K562 (cell line): ENCODE measurements around the gene XYLB. TPM values are rescaled to one million over a fixed set of nuclear protein-coding genes. Genes with fewer than 3 reads are reported as not detected.

Experiments used
- BRD4 ChIP-seq: fragments of 200-600 bp; sonication (generic); IDR thresholded peaks from 2 replicates; pipeline ENCODE4 v1.6.1; 2017; ENCODE audit warnings: inconsistent platforms
- CCNT2 ChIP-seq: IDR thresholded peaks from 2 replicates; pipeline ENCODE4 v1.6.1; 2011; ENCODE audit warnings: borderline replicate concordance, low read depth, mild to moderate bottlenecking, moderate library complexity, mixed read lengths, low read length; ENCODE audit not compliant: insufficient read length; ENCODE audit errors: extremely low read depth
- CTBP1 ChIP-seq: fragments of 450-650 bp; IDR thresholded peaks from 2 replicates; pipeline ENCODE4 v1.6.1; 2016; ENCODE audit warnings: borderline replicate concordance
- GATA2 ChIP-seq: sonication (generic); formaldehyde crosslinking; IDR thresholded peaks from 2 replicates; pipeline ENCODE4 v1.4.0; 2020; ENCODE audit warnings: mild to moderate bottlenecking, missing genetic modification reagents
- HDAC1 ChIP-seq, 2 experiments: fragments of 450-650 bp; IDR thresholded peaks; 2 replicates each; pipeline ENCODE4 v1.6.1; 2016 to 2017; ENCODE audit warnings: inconsistent platforms in 1 of 2, mild to moderate bottlenecking in 1 of 2, moderate library complexity in 1 of 2
- IRF2 ChIP-seq: sonication (generic); formaldehyde crosslinking; IDR thresholded peaks from 2 replicates; pipeline ENCODE4 v1.8.1; 2022; ENCODE audit warnings: mild to moderate bottlenecking, missing genetic modification reagents
- POLR2B ChIP-seq: fragments of 450-650 bp; IDR thresholded peaks from 2 replicates; pipeline ENCODE4 v1.6.1; 2018; ENCODE audit warnings: low read depth; ENCODE audit not compliant: partially characterized antibody
- TEAD2 ChIP-seq: fragments of 450-650 bp; IDR thresholded peaks from 2 replicates; pipeline ENCODE4 v1.6.1; 2016; ENCODE audit warnings: missing genetic modification characterization, control low read depth, missing compliant biosample characterization
- ZBTB40 ChIP-seq, 2 experiments: fragments of 450-650 bp in 1 of 2; sonication (generic) in 1 of 2; formaldehyde crosslinking in 1 of 2; IDR thresholded peaks; 2 replicates each; pipeline versions ENCODE4 v1.7.1 to v1.9.0; 2016 to 2022; ENCODE audit warnings: inconsistent platforms in 1 of 2, mild to moderate bottlenecking in 1 of 2, missing genetic modification reagents in 1 of 2
- ZFP30 ChIP-seq: fragments of 250-450 bp; sonication (Bioruptor Pico); IDR thresholded peaks from 2 replicates; pipeline ENCODE4 v1.8.0; 2022; ENCODE audit warnings: moderate library complexity, mild to moderate bottlenecking, inconsistent platforms, borderline replicate concordance
- ZNF140 ChIP-seq: fragments of 250-450 bp; sonication (Bioruptor Pico); IDR thresholded peaks from 2 replicates; pipeline ENCODE4 v1.8.0; 2021; ENCODE audit warnings: moderate library complexity, mild to moderate bottlenecking, inconsistent platforms
- ZNF77 ChIP-seq: fragments of 250-450 bp; sonication (Bioruptor Pico); IDR thresholded peaks from 2 replicates; pipeline ENCODE4 v1.5.0; 2020
- polyA plus RNA-seq, 8 experiments: library from polyadenylated mRNA; depleted of rRNA in 4 of 8; stranded (reverse) in 5 of 8; unstranded in 3 of 8; fragments of >200 nt; fragmentation: Nextera tagmentation in 2 of 8; fragmentation: Illumina TruSeq in 1 of 8; extraction: Ambion mirVana in 2 of 8; extraction: Trizol in 1 of 8; gene quantifications; 2 replicates each; pipeline versions ENCODE4 v1.2.1 to v1.2.3, GENCODE V29; 2011 to 2014; ENCODE audit warnings: inconsistent platforms in 1 of 8, missing spikeins in 1 of 8
- total RNA-seq, 7 experiments: library from RNA; depleted of rRNA in 6 of 7; stranded (reverse); fragments of >200 nt in 6 of 7; fragmentation: Illumina TruSeq in 2 of 7; extraction: Trizol in 2 of 7; gene quantifications; 2 replicates each; pipeline versions ENCODE4 v1.2.1 to v1.2.3, GENCODE V29; 2011 to 2021; ENCODE audit warnings: low replicate concordance in 1 of 7
- TF ChIP-seq, protein P1 (sequence below): fragments of 450-650 bp; IDR thresholded peaks from 2 replicates; pipeline ENCODE4 v1.7.1; 2018; ENCODE audit warnings: mild to moderate bottlenecking, low read depth; ENCODE audit not compliant: partially characterized antibody
- TF ChIP-seq, protein P2 (sequence below): fragments of 250-450 bp; sonication (Bioruptor Pico); IDR thresholded peaks from 2 replicates; pipeline ENCODE4 v1.4.0; 2020

The XYLB gene
- total and polyA plus RNA-seq, 9 of the 15 experiments (the other 6 are each of a cell fraction or from before 2014, with no cell fraction given): 4.0 to 20.2 (median 13.2) TPM

DNA sequence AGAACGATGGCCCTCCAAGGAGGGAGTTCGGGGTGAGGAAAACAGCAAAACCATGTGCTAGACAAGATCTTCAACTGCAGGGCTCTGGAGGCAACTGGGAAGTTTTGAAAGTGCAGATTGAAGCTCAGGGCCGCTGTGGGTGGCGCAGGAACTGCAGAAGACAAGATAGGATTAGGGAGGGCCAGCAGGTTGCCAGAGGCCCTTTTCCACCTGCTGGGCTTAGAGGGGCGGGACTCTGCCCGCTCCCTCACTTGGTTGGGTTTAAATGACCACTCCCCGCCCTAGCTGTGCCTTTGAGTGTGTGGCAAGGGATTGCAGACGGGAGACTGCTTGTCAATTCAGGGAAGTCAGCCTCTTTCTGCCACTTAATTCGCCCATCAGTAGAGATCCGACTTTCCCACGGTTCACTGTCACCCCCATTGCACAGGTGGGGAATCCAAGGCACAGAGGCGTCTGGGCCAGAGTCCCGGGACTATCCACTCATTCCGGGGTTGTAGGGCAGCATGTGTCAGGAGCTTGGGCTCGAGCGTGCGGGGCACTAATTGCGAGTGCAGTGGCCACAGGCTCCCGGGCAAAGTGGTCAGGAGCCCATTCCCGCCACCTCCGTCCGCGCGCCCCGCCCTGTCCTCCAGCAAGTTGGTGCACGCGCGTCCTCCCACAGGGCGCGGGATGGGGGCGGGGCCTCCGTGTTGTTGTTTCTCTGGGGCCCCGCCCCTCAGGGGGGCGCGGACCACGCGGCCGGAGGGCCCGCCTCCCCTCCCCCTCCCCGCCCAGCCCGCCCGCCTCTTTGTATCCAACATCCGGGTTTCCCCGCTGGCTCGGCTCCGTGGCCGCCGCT is 106.7 kb downstream of the XYLB start, which contains the start of gene ACVR2B (continued):
- TF ChIP-seq ZBTB40 (IDR thresholded peaks at IDR 0.05): no peak
- TF ChIP-seq ZBTB40 (CRISPR knock-in tag; IDR thresholded peaks at IDR 0.05): no peak
- TF ChIP-seq TEAD2: no peak
- TF ChIP-seq GATA2 (CRISPR knock-in tag): no peak; the same call in 1 of the 2 replicates
- TF ChIP-seq CTBP1: peak; percentile 41; the same call in 1 of the 2 replicates
- TF ChIP-seq POLR2B: no peak
- no peak for TF ChIP-seq ZNF140 (CRISPR knock-in tag)
- TF ChIP-seq, protein P1, sequence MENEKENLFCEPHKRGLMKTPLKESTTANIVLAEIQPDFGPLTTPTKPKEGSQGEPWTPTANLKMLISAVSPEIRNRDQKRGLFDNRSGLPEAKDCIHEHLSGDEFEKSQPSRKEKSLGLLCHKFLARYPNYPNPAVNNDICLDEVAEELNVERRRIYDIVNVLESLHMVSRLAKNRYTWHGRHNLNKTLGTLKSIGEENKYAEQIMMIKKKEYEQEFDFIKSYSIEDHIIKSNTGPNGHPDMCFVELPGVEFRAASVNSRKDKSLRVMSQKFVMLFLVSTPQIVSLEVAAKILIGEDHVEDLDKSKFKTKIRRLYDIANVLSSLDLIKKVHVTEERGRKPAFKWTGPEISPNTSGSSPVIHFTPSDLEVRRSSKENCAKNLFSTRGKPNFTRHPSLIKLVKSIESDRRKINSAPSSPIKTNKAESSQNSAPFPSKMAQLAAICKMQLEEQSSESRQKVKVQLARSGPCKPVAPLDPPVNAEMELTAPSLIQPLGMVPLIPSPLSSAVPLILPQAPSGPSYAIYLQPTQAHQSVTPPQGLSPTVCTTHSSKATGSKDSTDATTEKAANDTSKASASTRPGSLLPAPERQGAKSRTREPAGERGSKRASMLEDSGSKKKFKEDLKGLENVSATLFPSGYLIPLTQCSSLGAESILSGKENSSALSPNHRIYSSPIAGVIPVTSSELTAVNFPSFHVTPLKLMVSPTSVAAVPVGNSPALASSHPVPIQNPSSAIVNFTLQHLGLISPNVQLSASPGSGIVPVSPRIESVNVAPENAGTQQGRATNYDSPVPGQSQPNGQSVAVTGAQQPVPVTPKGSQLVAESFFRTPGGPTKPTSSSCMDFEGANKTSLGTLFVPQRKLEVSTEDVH: peak; percentile 67
- TF ChIP-seq ZFP30 (CRISPR knock-in tag): no peak
- no peak for TF ChIP-seq CCNT2
- TF ChIP-seq IRF2 (CRISPR knock-in tag): no peak
- no peak for TF ChIP-seq ZNF77 (CRISPR knock-in tag)
- TF ChIP-seq, protein P2, sequence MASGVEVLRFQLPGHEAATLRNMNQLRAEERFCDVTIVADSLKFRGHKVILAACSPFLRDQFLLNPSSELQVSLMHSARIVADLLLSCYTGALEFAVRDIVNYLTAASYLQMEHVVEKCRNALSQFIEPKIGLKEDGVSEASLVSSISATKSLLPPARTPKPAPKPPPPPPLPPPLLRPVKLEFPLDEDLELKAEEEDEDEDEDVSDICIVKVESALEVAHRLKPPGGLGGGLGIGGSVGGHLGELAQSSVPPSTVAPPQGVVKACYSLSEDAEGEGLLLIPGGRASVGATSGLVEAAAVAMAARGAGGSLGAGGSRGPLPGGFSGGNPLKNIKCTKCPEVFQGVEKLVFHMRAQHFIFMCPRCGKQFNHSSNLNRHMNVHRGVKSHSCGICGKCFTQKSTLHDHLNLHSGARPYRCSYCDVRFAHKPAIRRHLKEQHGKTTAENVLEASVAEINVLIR (CRISPR knock-in tag): no peak
- TF ChIP-seq BRD4: no peak
- peak in 1 of 2 experiments; percentile 75; a peak in 2 of 4 replicates for TF ChIP-seq HDAC1 (IDR thresholded peaks at IDR 0.05)
